H1 (cell line): ENCODE measurements around the gene DENND10. TPM values are rescaled to one million over a fixed set of nuclear protein-coding genes. Genes with fewer than 3 reads are reported as not detected.

Experiments used
- ATF3 ChIP-seq: IDR thresholded peaks from 2 replicates; pipeline ENCODE4 v1.6.1; 2011; ENCODE audit warnings: low read depth, mild to moderate bottlenecking, low read length; ENCODE audit not compliant: insufficient read depth
- CREB1 ChIP-seq: IDR thresholded peaks from 2 replicates; pipeline ENCODE4 v1.6.1; 2012; ENCODE audit warnings: inconsistent platforms
- CTBP2 ChIP-seq: IDR thresholded peaks from 2 replicates; pipeline ENCODE4 v1.7.0; 2011; ENCODE audit warnings: borderline replicate concordance, mild to moderate bottlenecking, moderate library complexity, mixed read lengths, low read length; ENCODE audit not compliant: insufficient read depth, insufficient read length
- CTCF ChIP-seq, 3 experiments: IDR thresholded peaks; 1 replicate in 2 of 3; 2 replicates in 1 of 3; pipeline versions ENCODE4 v1.5.1 to v1.6.1; 2011; ENCODE audit warnings: low read length in 3 of 3, mild to moderate bottlenecking in 3 of 3, inconsistent platforms in 2 of 3, low read depth in 1 of 3, moderate library complexity in 1 of 3; ENCODE audit not compliant: insufficient read depth in 1 of 3; ENCODE audit errors: control extremely low read depth in 1 of 3
- E2F6 ChIP-seq: IDR thresholded peaks from 2 replicates; pipeline ENCODE4 v1.6.1; 2012; ENCODE audit warnings: inconsistent platforms
- HDAC6 ChIP-seq: IDR thresholded peaks from one replicate; pipeline ENCODE4 v1.7.1; 2012; ENCODE audit warnings: low read depth, mild to moderate bottlenecking, inconsistent platforms, low read length, moderate library complexity
- MAFK ChIP-seq: IDR thresholded peaks from 2 replicates; pipeline ENCODE4 v1.6.1; 2012; ENCODE audit warnings: low read depth, mild to moderate bottlenecking, improper control_type of control experiment, low read length
- POU5F1 ChIP-seq: IDR thresholded peaks from 2 replicates; pipeline ENCODE4 v1.6.1; 2011; ENCODE audit warnings: low read depth, mild to moderate bottlenecking, low read length, moderate library complexity
- SAP30 ChIP-seq: fragments of 300-600 bp; sonication (generic); IDR thresholded peaks from 2 replicates; pipeline ENCODE4 v1.7.1; 2012; ENCODE audit warnings: low read length, moderate library complexity, mild to moderate bottlenecking, inconsistent platforms; ENCODE audit not compliant: insufficient read depth, insufficient replicate concordance
- SP1 ChIP-seq: IDR thresholded peaks from 2 replicates; pipeline ENCODE4 v1.6.1; 2011; ENCODE audit warnings: low read depth, low read length
- TAF7 ChIP-seq: optimal IDR thresholded peaks from 2 replicates; pipeline ENCODE3; 2011; ENCODE audit warnings: low read depth, mild to moderate bottlenecking, inconsistent platforms, low read length, moderate library complexity, borderline replicate concordance
- polyA plus RNA-seq, 7 experiments: library from polyadenylated mRNA; depleted of rRNA in 3 of 7; stranded (reverse) in 5 of 7; unstranded in 2 of 7; fragments of >200 nt in 5 of 7; fragments of 200-250 nt in 2 of 7; gene quantifications; 1 replicate in 5 of 7; 2 replicates in 1 of 7; 4 replicates in 1 of 7; pipeline versions ENCODE4 v1.2.1 to v1.2.3, GENCODE V29; 2011 to 2013; ENCODE audit warnings: missing spikeins in 2 of 7, mixed read lengths in 2 of 7
- total RNA-seq: library from RNA; stranded (reverse); fragmentation: NEBNext Ultra II Directional; extraction: Animal tissue kit (Norgen Biotek cat#: 25700); gene quantifications from 2 replicates; pipeline ENCODE4 v1.2.1, GENCODE V29; 2021

DENND10 gene
- total and polyA plus RNA-seq, 2 of the 8 experiments (the other 6 are each of a cell fraction or from before 2014, with no cell fraction given) = 49.3 to 64.4 TPM

GRCh38 chr10:119149729-119150128 is 45.8 kb downstream of the DENND10 start (continued):
- TF ChIP-seq SAP30 (no peak), CTCF (IDR thresholded peaks at IDR 0.05; ENCODE audit: control extremely low read depth in 1 of 3, insufficient read depth in 1 of 3, low read depth in 1 of 3, low read length in 3 of 3) (peak; percentile 66 to 76 (median 69)), SP1 (no peak), ATF3 (0 out of 2 replicates have a peak, but pooled peaks have one; percentile 7), TAF7 (no peak), CREB1 (no peak), CTBP2 (no peak), MAFK (no peak), POU5F1 (no peak), E2F6 (no peak), HDAC6 (no peak)
